CD4-positive, alpha-beta T cell treated with Interleukin-6 at 100 ng/mL for 8 hours (primary cell): ENCODE results near the gene ZNF396.

ENCODE experiments used
- DNase-seq: peaks from one replicate; pipeline ENCODE4 v3.0.0-alpha.2; 2020; ENCODE audit warnings: mixed read lengths, low spot score

ZNF396 gene

DNA sequence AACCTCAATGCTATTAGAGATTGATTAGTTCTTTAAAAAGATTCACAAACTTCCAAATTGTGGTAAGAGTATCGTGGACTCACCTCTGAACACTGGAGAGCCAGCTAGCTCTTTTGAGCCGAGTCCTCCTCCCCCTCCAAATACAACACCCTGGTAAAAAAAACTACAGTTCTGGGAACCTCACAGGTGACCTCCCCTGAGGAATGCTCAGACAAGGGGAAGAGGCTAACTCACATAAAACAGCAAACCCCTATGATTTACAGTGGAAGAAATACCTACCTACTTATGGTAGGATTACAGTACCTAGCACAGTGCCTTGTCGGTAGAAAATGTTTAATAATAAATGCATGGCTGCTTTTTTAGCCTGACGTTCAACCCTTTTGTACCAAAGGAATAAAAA lies 41.3 kb downstream of the ZNF396 start:
- DNase-seq, result no peak

DNA sequence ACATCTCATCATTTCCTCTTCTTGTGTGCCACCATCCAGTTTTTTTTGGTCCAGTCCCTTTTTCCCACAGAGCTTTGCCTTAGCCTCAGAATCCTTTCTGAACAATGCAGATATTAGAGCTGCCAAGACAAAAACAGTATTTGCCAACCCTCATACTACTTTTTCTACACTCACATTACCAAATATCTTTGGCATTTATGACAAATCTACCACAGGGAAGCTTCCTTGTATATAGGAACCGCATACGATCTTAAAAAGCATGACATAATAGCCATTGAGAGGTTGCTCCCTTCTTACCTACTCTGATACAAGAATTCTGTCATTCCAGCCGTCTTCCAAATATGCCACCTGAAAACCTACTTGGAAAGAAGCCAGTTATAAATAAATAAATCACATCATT lies 42.3 kb downstream of the ZNF396 start:
- DNase-seq, result no peak

DNA sequence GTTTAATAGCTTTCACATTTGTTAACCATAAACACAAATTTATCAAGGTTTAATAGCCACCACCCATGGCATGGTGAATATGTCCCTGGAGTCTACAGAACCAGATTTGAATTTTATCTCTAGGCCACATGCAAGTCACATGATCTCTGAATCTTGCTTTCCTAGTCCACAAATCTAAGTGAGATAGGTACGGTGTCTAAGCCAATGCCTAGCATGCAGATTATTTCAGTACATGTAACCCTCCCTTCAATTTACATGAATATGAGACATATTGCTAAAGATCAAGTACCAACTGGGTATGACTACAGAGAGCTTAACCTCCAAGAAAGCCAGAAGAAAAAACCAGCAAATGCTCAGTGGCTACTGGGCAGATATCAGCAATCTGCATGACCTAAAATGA lies 42.9 kb downstream of the ZNF396 start:
- DNase-seq, result no peak

DNA sequence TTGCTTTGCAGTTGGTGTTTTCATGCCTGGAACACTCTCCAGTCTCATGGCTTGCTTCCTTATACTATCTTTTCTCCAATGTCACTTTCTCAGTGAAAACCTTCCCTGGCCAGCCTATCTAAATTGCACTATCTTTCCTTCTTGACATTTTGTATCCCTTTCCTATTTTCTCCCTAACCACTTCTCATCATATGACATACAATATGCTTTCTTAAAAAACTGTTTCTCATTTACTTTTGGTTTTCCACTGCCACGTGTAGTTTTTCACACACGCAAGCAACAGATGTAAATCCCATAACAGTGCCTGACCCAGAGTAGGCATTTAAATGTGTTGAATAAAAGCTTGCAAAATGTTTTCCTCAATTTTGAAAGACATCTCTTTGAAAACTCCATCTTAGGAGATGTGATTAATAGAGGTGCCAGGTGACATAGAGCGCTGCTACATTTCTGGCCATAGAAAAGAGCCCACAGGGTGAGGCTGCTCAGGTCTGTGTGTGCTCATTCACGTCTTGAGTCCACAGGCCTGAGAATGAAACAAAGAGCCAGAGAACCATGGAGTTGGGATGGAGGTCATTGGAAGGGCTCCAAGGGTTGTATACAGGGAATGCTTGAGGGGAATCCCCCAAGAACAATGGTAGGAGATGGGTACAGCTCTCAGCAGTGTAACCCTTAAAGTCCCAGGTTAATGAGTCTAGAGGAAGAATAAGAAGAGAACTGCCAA lies 45.6 kb downstream of the ZNF396 start:
- no peak for DNase-seq

DNA sequence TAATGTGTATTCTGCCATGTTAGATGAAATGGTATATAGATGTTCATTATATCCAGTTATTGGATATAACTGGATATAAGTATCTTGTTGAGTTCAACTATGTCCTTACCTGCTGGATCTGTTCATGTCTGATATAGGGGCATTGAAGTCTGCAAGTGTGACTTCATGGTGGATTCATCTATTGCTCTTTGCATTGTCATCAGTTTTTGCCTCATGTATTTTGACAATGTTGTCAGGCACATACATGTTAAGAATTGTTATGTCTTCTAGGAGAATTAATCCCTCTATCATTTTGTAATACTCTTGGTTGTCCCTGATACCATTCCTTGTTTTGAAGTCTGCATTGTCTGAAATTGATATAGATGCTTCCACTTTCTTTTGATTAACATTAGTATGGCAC lies 48.3 kb downstream of the ZNF396 start:
- DNase-seq, result no peak

DNA sequence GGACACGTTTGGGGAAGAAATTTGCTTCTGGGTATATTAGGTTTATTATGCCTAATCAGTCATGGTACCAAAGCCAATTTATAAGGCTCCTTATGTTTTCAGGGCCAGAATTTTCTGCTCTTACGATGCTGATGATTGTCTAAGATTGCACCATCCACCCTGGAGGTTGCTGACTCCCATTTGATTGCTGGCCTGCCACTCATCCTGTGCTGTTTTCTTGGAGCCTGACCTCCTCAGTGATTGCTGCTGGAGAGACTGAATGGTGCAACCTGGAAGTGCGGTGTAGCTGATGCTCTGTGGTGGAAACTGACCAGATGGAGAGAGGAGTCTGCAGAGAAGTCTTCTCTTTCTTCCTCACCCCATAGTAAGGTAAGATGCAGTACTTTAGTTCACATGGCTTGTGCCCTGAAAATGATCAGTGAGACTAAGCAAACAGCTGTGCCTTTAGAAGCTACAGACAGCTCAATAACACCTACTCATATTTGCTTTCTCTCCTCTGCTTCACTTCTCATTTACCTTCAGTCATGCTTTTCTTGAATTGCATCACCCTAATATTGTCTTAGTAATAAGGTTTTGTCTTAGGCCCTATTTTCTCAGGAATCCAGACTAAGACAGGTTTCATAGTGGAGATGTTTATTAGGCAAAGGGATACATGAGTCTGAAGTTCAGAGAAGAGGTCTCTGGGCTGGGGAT lies 50.3 kb downstream of the ZNF396 start:
- no peak for DNase-seq

DNA sequence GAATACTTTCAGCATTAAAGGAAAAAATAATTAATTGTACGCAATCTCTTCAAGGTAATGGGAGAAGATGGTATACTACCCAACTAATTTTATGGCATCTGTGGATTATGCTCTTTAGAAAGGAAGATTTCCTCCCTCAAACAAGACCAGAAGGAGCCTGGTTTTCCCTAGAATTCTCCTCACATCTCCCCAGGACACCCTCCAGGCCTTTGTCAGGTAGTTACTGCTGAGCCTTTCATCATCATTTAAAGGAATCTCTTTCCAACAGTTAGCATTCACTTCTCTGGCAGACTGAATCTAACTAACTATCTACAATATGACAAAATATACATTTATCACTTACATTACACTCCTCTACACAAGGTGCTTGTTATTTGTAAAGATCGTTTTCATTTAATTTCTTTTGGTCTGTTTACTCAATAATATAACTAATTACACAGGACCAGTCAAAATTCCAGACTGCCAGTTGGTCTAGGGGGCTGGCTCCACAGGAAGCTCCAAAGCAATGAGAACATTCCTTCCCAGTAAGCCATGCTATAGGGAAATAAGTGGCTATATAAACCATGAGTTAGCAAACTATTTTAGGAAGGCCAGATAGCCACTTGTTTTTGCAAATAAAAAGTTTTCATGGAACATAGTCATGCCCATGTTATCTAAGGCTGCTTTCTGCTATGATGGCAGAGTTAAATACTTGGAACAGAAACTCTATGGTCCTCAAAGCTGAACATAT lies 52.0 kb downstream of the ZNF396 start:
- no peak for DNase-seq

DNA sequence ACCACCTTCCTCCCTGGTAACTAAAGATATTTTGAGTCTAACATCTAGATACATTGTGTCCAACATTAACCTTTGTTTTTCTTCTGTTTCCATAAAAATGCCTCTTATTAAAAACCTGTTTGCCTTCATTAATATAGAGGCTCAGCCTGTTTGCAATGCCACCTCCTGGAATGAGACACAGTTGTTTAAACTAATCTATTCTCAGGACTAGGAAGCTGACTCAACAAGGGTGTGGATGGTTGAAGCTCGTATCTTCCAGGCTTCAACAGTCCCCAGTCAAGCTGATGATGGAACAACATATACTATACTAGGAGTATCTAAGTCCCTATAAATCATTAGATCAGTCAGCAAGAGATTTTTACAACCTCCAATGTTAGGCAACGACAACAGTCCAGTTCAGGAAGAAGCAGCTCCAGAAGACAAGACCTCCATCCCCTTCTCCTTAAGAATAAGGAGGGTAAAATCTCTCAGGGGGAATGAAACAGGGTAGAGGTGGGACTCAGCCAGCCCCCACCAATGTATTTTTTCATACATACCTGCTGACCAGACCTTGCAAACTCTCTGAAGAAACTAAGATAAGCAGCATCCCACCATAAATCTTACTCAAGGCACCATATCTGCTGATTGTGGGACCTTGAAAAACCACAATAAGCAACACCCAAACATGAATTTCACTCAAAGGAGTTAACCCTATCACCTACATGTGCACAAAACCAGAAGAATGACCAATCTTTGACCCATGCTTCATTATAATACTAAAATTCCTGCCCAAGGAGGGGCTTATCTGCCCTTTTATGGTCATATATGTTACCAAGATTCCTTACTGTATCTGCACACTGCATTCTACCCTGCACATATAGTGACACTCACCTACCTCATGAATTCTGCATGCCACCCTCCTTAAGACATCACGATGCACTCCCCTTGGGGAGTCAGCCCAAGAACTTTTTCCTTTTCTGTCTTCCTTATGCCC lies 54.4 kb downstream of the ZNF396 start:
- no peak for DNase-seq
